Anterior cingulate cortex (tissue), 58 donors: ENCODE data around the gene ANKFN1.
A peak's percentile ranks its signal among the peaks of the same experiment; 100 is the strongest.

ENCODE experiments used
- DNase-seq, 58 donors: peaks; one replicate each; lab custom pipeline; 2025; lab: John Stamatoyannopoulos, UW

Gene ANKFN1, protein sequence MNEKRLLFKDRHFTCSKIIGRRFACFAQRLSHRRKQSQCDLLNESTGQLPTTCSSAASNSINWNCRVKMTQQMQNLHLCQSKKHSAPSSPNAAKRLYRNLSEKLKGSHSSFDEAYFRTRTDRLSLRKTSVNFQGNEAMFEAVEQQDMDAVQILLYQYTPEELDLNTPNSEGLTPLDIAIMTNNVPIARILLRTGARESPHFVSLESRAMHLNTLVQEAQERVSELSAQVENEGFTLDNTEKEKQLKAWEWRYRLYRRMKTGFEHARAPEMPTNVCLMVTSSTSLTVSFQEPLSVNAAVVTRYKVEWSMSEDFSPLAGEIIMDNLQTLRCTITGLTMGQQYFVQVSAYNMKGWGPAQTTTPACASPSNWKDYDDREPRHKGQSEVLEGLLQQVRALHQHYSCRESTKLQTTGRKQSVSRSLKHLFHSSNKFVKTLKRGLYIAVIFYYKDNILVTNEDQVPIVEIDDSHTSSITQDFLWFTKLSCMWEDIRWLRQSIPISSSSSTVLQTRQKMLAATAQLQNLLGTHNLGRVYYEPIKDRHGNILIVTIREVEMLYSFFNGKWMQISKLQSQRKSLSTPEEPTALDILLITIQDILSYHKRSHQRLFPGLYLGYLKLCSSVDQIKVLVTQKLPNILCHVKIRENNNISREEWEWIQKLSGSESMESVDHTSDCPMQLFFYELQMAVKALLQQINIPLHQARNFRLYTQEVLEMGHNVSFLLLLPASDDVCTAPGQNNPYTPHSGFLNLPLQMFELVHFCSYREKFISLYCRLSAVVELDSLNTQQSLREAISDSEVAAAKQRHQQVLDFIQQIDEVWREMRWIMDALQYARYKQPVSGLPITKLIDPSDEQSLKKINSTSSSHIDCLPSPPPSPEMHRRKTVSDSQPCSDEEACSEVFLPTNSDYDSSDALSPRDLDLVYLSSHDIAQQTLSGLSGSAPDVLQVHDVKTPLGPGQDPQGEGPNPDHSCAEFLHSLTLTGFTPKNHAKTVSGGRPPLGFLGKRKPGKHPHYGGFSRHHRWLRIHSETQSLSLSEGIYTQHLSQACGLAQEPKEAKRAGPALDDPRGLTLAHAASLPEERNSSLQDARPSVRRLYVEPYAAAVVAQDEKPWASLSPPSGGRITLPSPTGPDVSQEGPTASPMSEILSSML

DNA sequence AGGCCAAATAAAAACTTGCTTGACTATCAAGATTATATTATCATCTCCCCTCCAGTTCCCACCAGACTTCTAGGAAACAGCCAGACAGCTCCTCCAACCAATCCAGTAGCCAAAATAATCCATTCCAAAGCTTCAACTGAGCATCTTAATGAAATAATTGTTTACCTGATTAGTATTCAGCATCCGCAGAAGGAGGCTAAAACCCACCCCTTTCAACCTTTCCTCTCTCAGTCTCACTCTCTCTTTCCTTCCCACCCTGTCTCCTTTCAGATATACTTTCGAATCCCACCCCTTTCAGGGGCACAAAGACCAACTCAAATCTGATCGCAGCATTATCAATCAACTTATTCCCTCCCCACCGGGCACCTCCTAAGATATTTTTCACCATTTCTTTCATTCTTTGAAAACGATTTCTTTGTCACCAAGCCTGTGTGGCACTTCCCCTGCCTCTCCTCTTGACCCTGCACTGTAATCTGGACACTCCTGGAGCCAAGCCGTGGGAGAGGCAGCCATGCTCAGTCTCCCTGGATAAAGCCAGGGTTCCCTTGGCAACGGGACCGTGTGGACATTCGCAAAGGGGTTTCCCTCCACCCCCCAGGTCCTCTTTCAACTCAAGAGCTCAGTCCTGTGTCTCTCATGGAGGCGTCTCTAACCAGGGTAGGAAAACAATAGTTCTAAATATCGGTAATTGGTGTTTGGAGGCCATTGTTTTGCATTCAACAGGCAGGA, at the start of gene ANKFN1:
TSS of gene ANKFN1 (plus strand) at position 602 of the 729 bp plus-strand sequence. CDS start 59,193 bp downstream, outside the sequence.
- peak in 25 of 58 donors; percentile 4 to 47 (median 16) for DNase-seq

DNA sequence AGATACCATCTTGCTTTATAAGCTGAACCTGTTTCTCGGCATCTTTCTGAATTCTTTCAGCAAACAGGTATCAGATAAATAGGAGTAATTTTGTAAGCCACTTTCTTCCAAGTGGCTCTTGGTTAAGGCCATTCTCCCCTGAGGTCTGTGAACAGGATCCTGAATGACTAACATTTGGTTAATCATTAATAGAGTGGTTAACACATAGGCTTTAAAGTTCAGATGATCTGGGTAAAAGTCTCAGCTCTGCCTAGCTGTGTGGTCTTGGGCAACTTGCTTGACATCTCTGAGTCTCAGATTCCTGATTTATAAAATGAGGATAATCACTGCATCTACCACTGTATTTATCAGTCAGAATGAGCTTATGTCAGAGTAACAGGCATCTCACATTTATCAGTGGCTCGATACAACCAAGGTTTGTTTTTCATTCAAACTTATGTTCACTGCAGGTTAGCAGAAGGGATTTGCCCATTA, 44.4 kb upstream of the ANKFN1 start:
- no peak for DNase-seq

DNA sequence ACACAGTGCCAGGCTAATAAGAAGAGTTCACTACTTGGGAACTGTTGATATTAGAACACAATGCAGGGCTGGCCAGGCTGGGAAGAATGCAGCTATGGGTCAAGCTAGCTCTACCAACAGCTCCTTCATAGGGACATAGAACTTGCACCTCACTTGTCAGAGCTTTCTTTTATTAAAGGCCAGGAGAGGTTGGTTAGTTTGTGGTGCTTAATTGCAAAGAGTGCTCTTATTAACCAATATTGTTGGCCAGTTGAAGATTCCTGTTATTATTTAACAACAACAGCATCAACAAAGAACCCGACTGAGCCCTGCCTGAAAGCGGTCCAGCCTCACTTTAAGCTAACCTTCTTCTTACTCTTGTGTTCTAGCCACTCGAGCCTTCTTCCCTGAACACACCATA, 43.4 kb upstream of the ANKFN1 start:
- DNase-seq: no peak

- no peak for DNase-seq
These were observed 42.7 kb upstream of the ANKFN1 start for GRCh38 chr17:56110463-56111135.

- DNase-seq: no peak
These were observed 41.4 kb upstream of the ANKFN1 start for GRCh38 chr17:56111706-56112485.

DNA sequence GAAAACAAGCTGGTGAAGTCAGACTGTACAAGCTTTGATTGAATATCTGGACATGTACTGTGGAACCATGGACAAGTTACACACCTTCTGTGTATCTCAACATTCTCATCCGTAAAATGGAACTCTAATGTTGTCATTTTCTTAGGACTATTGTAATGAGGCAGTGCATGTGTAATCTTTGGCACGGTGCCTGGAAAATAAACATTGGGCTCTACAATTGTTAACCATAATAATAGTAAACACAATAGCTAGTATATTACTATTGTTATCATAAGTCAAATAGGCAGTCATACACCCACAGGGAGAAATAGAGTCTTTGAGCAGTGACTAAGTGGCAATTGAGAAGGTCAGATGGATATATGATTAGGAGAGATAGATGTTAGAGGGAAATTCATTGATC, 39.8 kb upstream of the ANKFN1 start:
- no peak for DNase-seq

DNA sequence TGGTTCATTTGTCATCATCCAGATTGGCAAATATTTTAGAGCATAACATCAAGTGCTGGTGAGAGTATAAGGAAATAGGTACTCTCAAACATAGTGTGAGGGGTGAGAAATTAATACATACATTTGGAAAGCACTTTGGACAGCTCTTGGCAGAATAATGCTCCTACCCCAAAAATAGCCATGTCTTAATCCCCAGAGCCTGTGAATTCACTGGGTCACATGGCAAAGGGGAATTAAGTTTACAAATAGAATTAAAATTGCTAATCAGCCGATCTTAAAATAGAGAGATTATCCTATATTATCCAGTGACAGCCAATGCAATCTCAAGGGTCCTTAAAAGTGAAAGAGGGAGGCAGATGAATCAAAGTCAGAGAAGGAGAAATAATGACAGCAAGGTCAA, 38.8 kb upstream of the ANKFN1 start:
- no peak for DNase-seq

- DNase-seq: no peak
These were observed 34.1 kb upstream of the ANKFN1 start for GRCh38 chr17:56119191-56119590.

DNA sequence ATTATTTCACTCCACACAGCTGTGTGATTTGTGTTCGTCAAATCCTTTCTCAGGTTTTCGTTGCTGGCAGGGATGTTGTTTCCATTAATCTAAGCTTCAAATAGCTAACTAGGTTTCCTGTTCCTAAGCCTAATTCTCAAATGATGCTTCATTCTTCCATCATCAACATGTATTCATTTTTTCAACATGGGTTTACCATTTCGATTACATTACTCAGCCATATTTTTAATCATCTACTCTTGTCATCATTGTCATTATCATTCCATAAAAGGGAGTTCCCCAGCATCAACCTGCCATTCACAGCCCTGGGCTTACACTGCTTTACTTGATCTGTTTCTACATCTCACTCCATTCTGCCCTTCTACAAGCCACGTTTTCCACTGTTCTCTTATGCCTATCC, 33.3 kb upstream of the ANKFN1 start:
- DNase-seq: no peak

DNA sequence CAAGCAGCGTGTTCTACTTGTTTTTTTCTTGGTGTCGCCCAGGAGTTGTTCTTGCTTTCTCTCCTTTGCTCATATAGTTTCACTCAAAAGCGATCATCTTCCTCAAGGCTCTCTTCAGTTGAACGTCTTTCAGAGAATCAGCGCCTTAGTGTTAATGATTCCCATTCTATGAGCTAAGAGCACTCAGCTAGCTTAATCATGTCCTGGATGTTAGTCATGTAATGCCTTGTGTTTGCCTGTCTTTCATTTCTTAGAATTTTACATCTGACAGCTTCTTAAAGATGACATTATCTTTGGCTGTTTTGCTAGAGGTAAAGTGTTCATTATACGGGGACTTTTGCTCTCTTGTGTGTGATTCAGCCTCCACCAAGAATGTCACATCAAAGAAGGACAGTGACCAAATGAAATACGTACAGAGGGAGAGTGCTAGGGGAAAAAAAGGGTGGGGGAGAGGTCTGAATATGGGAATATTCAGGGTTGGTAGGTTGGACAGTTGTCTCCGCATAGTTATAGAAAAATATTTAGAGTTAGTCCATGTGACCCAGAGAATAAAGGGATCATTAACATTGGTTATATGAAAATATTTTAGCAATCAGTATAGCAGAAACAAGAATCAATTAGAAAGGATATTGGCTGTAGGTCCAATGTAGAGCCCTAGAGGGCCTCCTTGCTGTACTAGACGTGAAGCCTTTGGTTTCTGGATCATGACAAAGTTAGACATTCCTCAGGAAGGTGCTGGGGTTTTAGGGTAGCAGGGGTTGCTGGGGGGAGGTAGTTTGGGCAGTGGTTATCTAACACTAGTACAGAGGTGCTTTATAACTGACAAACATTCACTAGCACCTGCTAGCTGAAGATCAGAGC, 31.9 kb upstream of the ANKFN1 start:
- no peak for DNase-seq

DNA sequence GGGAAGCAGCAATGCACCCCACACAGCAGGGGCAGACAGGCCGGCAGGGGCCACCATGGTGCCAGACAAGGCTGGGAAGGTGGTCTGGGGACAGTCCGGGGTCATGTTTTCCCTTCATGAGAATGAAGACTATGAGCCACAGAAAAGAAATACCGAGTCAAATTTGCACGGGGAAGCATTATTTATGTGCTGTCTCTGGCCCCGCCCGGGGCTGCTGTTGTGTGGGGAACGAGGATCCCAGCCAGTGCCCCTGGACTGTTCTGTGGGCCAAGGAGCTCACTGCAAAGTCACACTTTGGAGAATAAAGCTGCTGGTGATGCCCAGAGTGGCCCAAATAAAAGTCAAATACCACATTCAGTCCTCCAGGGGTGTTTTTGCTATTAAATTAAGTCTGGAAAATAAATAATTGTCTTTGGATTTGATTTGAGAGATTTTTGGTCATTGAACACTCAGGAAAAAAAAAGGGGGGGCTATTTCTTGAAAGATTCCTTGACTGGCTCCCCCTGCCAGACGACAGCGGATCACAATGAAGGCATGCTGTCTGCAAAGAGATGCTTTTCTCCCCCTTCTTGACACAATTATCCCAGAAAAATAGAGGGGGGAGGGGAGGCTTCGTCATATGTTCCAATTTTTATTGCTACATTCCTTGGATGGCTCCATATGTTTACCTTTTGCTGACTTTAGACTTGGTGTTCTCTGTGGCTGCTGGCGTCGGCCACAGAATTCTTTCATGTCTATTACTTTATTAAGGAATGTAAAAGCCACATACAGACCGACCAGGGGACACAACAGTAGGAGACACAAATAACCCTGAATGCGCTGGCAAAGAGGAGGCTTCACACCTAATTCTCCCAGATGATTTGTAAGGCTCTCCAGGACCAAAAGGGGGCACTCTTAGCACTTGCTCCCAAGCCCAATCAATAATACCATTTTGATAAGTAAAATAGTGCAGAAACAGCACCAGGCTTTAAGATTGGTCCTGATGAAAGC, 27.1 kb upstream of the ANKFN1 start:
- DNase-seq: no peak

GRCh38 chr17:56130026-56130425, 23.2 kb upstream of the ANKFN1 start:
- DNase-seq: peak in 5 of 58 donors; percentile 1 to 18 (median 7)

GRCh38 chr17:56130631-56131030, 22.6 kb upstream of the ANKFN1 start:
- no peak for DNase-seq

GRCh38 chr17:56131431-56131830, 21.8 kb upstream of the ANKFN1 start:
- no peak for DNase-seq

GRCh38 chr17:56136301-56136700, 17.0 kb upstream of the ANKFN1 start:
- DNase-seq: no peak

GRCh38 chr17:56141046-56141839, 12.0 kb upstream of the ANKFN1 start:
- no peak for DNase-seq
